ENCODE measurements around the gene CMA1.
"Not testable (repeated sequence)": the region's sequence is repeated elsewhere in the genome, so short reads cannot be mapped to it uniquely, and the experiment has no call there.

GRCh38 chr14:24525877-24526620 is 18.0 kb upstream of the CMA1 start:
- TF ChIP-seq POLR2A, POLR2AphosphoS5, TAF1 (IDR thresholded peaks at IDR 0.05; ENCODE audit: low read depth, low read length): not testable (repeated sequence)
